CD14-positive monocyte (primary cell): ENCODE measurements around the gene HLA-DQB1. TPM values are rescaled to one million over a fixed set of nuclear protein-coding genes. Genes with fewer than 3 reads are reported as not detected.

ENCODE experiments used
- DNase-seq, 3 donors: peaks; one replicate each; pipeline ENCODE4 v3.0.0-alpha.2; 2011 to 2022
- H2AFZ ChIP-seq: 2 replicates; pipeline ENCODE4 v1.6.0; 2012; ENCODE audit warnings: mild to moderate bottlenecking, low read depth, low read length, inconsistent platforms; ENCODE audit not compliant: insufficient read depth, poor library complexity, severe bottlenecking
- H3K27ac ChIP-seq, 2 donors: 1 replicate in 1 of 2; 2 replicates in 1 of 2; pipeline ENCODE4 v1.5.1; 2012 to 2013; ENCODE audit warnings: low read length in 2 of 2, control low read depth in 1 of 2, inconsistent platforms in 1 of 2, low read depth in 1 of 2, mild to moderate bottlenecking in 1 of 2
- H3K27me3 ChIP-seq, 2 donors: one replicate each; pipeline versions ENCODE4 v1.6.0 to v1.6.1; 2011 to 2013; ENCODE audit warnings: low read length in 2 of 2; ENCODE audit not compliant: control insufficient read depth in 2 of 2, insufficient read depth in 2 of 2
- H3K36me3 ChIP-seq, 2 donors: replicated peaks in 1 of 2; 1 replicate in 1 of 2; 2 replicates in 1 of 2; pipeline versions ENCODE4 v1.5.1 to v1.6.1; 2012 to 2013; ENCODE audit warnings: low read length in 2 of 2, control low read depth in 1 of 2, inconsistent platforms in 1 of 2, mild to moderate bottlenecking in 1 of 2; ENCODE audit not compliant: insufficient read depth in 2 of 2, control insufficient read depth in 1 of 2
- H3K4me1 ChIP-seq, 2 donors: 1 replicate in 1 of 2; 2 replicates in 1 of 2; pipeline versions ENCODE4 v1.5.1 to v1.6.1; 2012 to 2013; ENCODE audit warnings: low read length in 2 of 2, control low read depth in 1 of 2, inconsistent platforms in 1 of 2, mild to moderate bottlenecking in 1 of 2, moderate library complexity in 1 of 2; ENCODE audit not compliant: insufficient read depth in 2 of 2, control insufficient read depth in 1 of 2
- H3K4me2 ChIP-seq: replicated peaks from 2 replicates; pipeline ENCODE3; 2012; ENCODE audit warnings: low read length, moderate library complexity, mild to moderate bottlenecking; ENCODE audit not compliant: poor library complexity, severe bottlenecking; ENCODE audit errors: extremely low read depth
- H3K4me3 ChIP-seq, 3 experiments: fragments of 200-600 bp in 1 of 3; sonication (generic) in 1 of 3; replicated peaks in 1 of 3; 1 replicate in 2 of 3; 2 replicates in 1 of 3; pipeline ENCODE4 v1.5.1; 2011 to 2013; ENCODE audit warnings: low read length in 3 of 3, mild to moderate bottlenecking in 3 of 3, control low read depth in 2 of 3, low read depth in 2 of 3, inconsistent platforms in 1 of 3, moderate library complexity in 1 of 3
- H3K79me2 ChIP-seq: 2 replicates; pipeline ENCODE4 v1.6.0; 2012; ENCODE audit warnings: mild to moderate bottlenecking, control low read depth, inconsistent platforms, low read length, moderate library complexity; ENCODE audit not compliant: insufficient read depth
- H3K9ac ChIP-seq: 2 replicates; pipeline ENCODE4 v1.6.0; 2017; ENCODE audit warnings: low read length, mild to moderate bottlenecking; ENCODE audit not compliant: insufficient read depth, poor library complexity, severe bottlenecking
- H3K9me3 ChIP-seq, 2 donors: replicated peaks in 1 of 2; 1 replicate in 1 of 2; 2 replicates in 1 of 2; pipeline versions ENCODE4 v1.5.1 to v1.6.1; 2012 to 2013; ENCODE audit warnings: low read length in 2 of 2, control low read depth in 1 of 2; ENCODE audit not compliant: control insufficient read depth in 1 of 2, insufficient read depth in 1 of 2
- H4K20me1 ChIP-seq: 2 replicates; pipeline ENCODE4 v1.6.0; 2012; ENCODE audit warnings: mild to moderate bottlenecking, low read length, control low read depth, moderate library complexity; ENCODE audit not compliant: insufficient read depth
- H3K27ac Mint-ChIP-seq, 7 donors: one replicate each; pipeline ENCODE4 v1.8.0; 2020; ENCODE audit warnings: mild to moderate bottlenecking in 7 of 7, mixed read lengths in 7 of 7, moderate library complexity in 6 of 7, inconsistent platforms in 2 of 7
- H3K27me3 Mint-ChIP-seq, 3 donors: one replicate each; pipeline ENCODE4 v1.8.0; 2021 to 2022; ENCODE audit warnings: low read depth in 3 of 3, mild to moderate bottlenecking in 3 of 3, mixed read lengths in 3 of 3, moderate library complexity in 3 of 3, inconsistent platforms in 1 of 3
- H3K36me3 Mint-ChIP-seq, 2 donors: one replicate each; pipeline ENCODE4 v1.8.0; 2020; ENCODE audit warnings: mixed read lengths in 2 of 2, inconsistent platforms in 1 of 2, mild to moderate bottlenecking in 1 of 2
- H3K4me1 Mint-ChIP-seq: one replicate; pipeline ENCODE4 v1.8.0; 2020; ENCODE audit warnings: mild to moderate bottlenecking, mixed read lengths
- H3K4me3 Mint-ChIP-seq, 2 donors: one replicate each; pipeline ENCODE4 v1.8.0; 2020; ENCODE audit warnings: mild to moderate bottlenecking in 2 of 2, mixed read lengths in 2 of 2, moderate library complexity in 1 of 2
- H3K9me3 Mint-ChIP-seq, 7 donors: one replicate each; pipeline ENCODE4 v1.8.0; 2020 to 2022; ENCODE audit warnings: mixed read lengths in 7 of 7, mild to moderate bottlenecking in 6 of 7, moderate library complexity in 6 of 7, inconsistent platforms in 2 of 7
- CTCF ChIP-seq: fragments of 200-600 bp; IDR thresholded peaks from one replicate; pipeline ENCODE4 v1.8.0; 2022; ENCODE audit warnings: antibody characterized with exemption, mild to moderate bottlenecking
- intact Hi-C, 2 donors: fragments of 100-400 bp; cut with micrococcal nuclease; formaldehyde crosslinking; loops; one replicate each; pipeline versions ENCODE4 v1.15.0 to v1.15.1; 2023
- polyA plus RNA-seq, 3 donors: library from polyadenylated mRNA; depleted of rRNA in 1 of 3; unstranded in 2 of 3; stranded (reverse) in 1 of 3; fragments of 300-500 nt in 2 of 3; fragments of >200 nt in 1 of 3; fragmentation: Illumina TruSeq in 2 of 3; gene quantifications; 1 replicate in 2 of 3; 2 replicates in 1 of 3; pipeline ENCODE4 v1.2.3, GENCODE V29; 2012 to 2021

The HLA-DQB1 gene
- polyA plus RNA-seq, 3 donors, result 66.7 to 638 (median 246) TPM

GRCh38 chr6:32623693-32624092 lies 42.8 kb downstream of the HLA-DQB1 start:
- Mint-ChIP-seq H3K4me3 (peak overlapping the region in 1 of 2 donors; percentile 53), H3K36me3 (peaks cover 0 to 3% of the 10 kb centered on the region in 2 donors)

More at GRCh38 chr6:32623693-32624092, 42.8 kb downstream of the HLA-DQB1 start:
- intact Hi-C loops, result no loop called here
- no peaks in the 10 kb centered on the region for H3K9me3 ChIP-seq
- peaks cover 40 to 52% of the 10 kb centered on the region in 2 donors for H3K4me1 ChIP-seq
- peak overlapping the region; percentile 57 for H3K4me2 ChIP-seq
- Mint-ChIP-seq H3K9me3 (peaks cover 0 to under 1% (median 0%) of the 10 kb centered on the region in 7 donors), H3K27ac (peak overlapping the region; percentile 97 to 99 (median 98)), H3K4me1 (peaks cover 59% of the 10 kb centered on the region), H3K27me3 (peaks cover 0 to 6% (median 0%) of the 10 kb centered on the region in 3 donors)
- H4K20me1 ChIP-seq, result no peaks in the 10 kb centered on the region
- peak overlapping the region in 1 of 3 experiments; percentile 36 for H3K4me3 ChIP-seq
- no peak overlapping the region for H2AFZ ChIP-seq
- H3K36me3 ChIP-seq, result no peaks in the 10 kb centered on the region
- peak overlapping the region; percentile 6 for H3K9ac ChIP-seq
- TF ChIP-seq CTCF, result no peak
- H3K27me3 ChIP-seq, result no peaks in the 10 kb centered on the region
- peak; percentile 54 to 74 (median 70) for DNase-seq
- H3K79me2 ChIP-seq, result no peaks in the 10 kb centered on the region
- peak overlapping the region in 1 of 2 donors; percentile 90 for H3K27ac ChIP-seq
